B cell (primary cell): ENCODE measurements around the gene LMBR1L. TPM values are rescaled to one million over a fixed set of nuclear protein-coding genes. Genes with fewer than 3 reads are reported as not detected.

Experiments used
- ATAC-seq: fragments of 200-7000 bp; cut with Tn5 transposase; one replicate; pipeline ENCODE4 v1.10.0; 2021; ENCODE audit warnings: low read depth, mild to moderate bottlenecking, moderate number of reproducible peaks, moderate library complexity
- CTCF ChIA-PET: fragments of 350-600 bp; sonication (Branson Sonifier 250); formaldehyde crosslinking; loops from one replicate; lab custom pipeline; 2021; ENCODE audit warnings: antibody characterized with exemption, inconsistent platforms; lab: Charles Lee
- POLR2A ChIA-PET: fragments of 350-600 bp; sonication (Branson Sonifier 250); formaldehyde crosslinking; loops from one replicate; lab custom pipeline; 2021; ENCODE audit warnings: antibody characterized with exemption; lab: Charles Lee
- DNase-seq: peaks from one replicate; pipeline ENCODE4 v3.0.0; 2013
- H2AFZ ChIP-seq: 2 replicates; pipeline ENCODE4 v1.6.1; 2012; ENCODE audit warnings: mild to moderate bottlenecking, low read depth, low read length; ENCODE audit not compliant: insufficient read depth, poor library complexity, severe bottlenecking
- H3K27ac ChIP-seq, 2 donors: 1 replicate in 1 of 2; 2 replicates in 1 of 2; pipeline ENCODE4 v1.5.1; 2012 to 2013; ENCODE audit warnings: low read length in 2 of 2, mild to moderate bottlenecking in 2 of 2, moderate library complexity in 1 of 2
- H3K27me3 ChIP-seq, 4 experiments: fragments of 200-600 bp in 1 of 4; sonication (generic) in 1 of 4; replicated peaks in 1 of 4; 1 replicate in 2 of 4; 2 replicates in 2 of 4; pipeline versions ENCODE4 v1.6.1 to v1.7.0; 2013 to 2016; ENCODE audit warnings: low read length in 3 of 4, mild to moderate bottlenecking in 2 of 4, mixed read lengths in 1 of 4, moderate library complexity in 1 of 4; ENCODE audit not compliant: insufficient read depth in 4 of 4, control insufficient read depth in 3 of 4; ENCODE audit errors: control extremely low read depth in 1 of 4
- H3K36me3 ChIP-seq, 2 experiments: replicated peaks in 1 of 2; 1 replicate in 1 of 2; 2 replicates in 1 of 2; pipeline versions ENCODE4 v1.6.1 to v1.7.1; 2013; ENCODE audit warnings: low read length in 1 of 2; ENCODE audit not compliant: insufficient read depth in 2 of 2, control insufficient read depth in 1 of 2; ENCODE audit errors: control extremely low read depth in 1 of 2, extremely low read depth in 1 of 2
- H3K4me1 ChIP-seq, 2 donors: fragments of 200-600 bp in 1 of 2; sonication (generic) in 1 of 2; 1 replicate in 1 of 2; 2 replicates in 1 of 2; pipeline versions ENCODE4 v1.5.1 to v1.6.1; 2013 to 2017; ENCODE audit warnings: low read length in 2 of 2; ENCODE audit not compliant: control insufficient read depth in 2 of 2, insufficient read depth in 2 of 2
- H3K4me2 ChIP-seq: replicated peaks from 2 replicates; pipeline ENCODE3; 2012; ENCODE audit warnings: mild to moderate bottlenecking, low read depth, low read length; ENCODE audit not compliant: poor library complexity, severe bottlenecking
- H3K4me3 ChIP-seq, 5 experiments: fragments of 200-600 bp in 1 of 5; sonication (generic) in 1 of 5; 1 replicate in 3 of 5; 2 replicates in 2 of 5; pipeline versions ENCODE4 v1.5.1 to v1.7.0; 2011 to 2016; ENCODE audit warnings: low read length in 4 of 5, mild to moderate bottlenecking in 4 of 5, low read depth in 2 of 5, control low read depth in 1 of 5, moderate library complexity in 1 of 5; ENCODE audit not compliant: insufficient read depth in 1 of 5; ENCODE audit errors: control extremely low read depth in 1 of 5, extremely low read depth in 1 of 5
- H3K79me2 ChIP-seq: fragments of 200-600 bp; sonication (generic); one replicate; pipeline ENCODE4 v1.6.0; 2016; ENCODE audit warnings: low read length; ENCODE audit not compliant: control insufficient read depth, insufficient read depth
- H3K9ac ChIP-seq: fragments of 200-600 bp; sonication (generic); 2 replicates; pipeline ENCODE4 v1.6.1; 2017; ENCODE audit warnings: mild to moderate bottlenecking, low read length, moderate library complexity
- H3K9me3 ChIP-seq, 3 donors: one replicate each; pipeline versions ENCODE4 v1.6.1 to v1.7.1; 2013; ENCODE audit warnings: low read length in 2 of 3; ENCODE audit not compliant: control insufficient read depth in 2 of 3, insufficient read depth in 1 of 3; ENCODE audit errors: control extremely low read depth in 1 of 3
- H4K20me1 ChIP-seq: 2 replicates; pipeline ENCODE4 v1.6.0; 2012; ENCODE audit warnings: mild to moderate bottlenecking, low read length; ENCODE audit not compliant: insufficient read depth, control insufficient read depth, poor library complexity, severe bottlenecking
- H3K27ac Mint-ChIP-seq: one replicate; pipeline ENCODE4 v1.8.0; 2021; ENCODE audit warnings: mixed read lengths
- H3K27me3 Mint-ChIP-seq: one replicate; pipeline ENCODE4 v1.8.0; 2021; ENCODE audit warnings: mixed read lengths
- H3K4me1 Mint-ChIP-seq: one replicate; pipeline ENCODE4 v1.8.0; 2021; ENCODE audit warnings: mixed read lengths
- H3K4me3 Mint-ChIP-seq: one replicate; pipeline ENCODE4 v1.8.0; 2021; ENCODE audit warnings: mixed read lengths
- H3K9me3 Mint-ChIP-seq: one replicate; pipeline ENCODE4 v1.8.0; 2022; ENCODE audit warnings: mixed read lengths; ENCODE audit not compliant: insufficient read depth
- EZH2 ChIP-seq: IDR thresholded peaks from 2 replicates; pipeline ENCODE4 v1.6.1; 2012; ENCODE audit warnings: borderline replicate concordance, low read depth, mild to moderate bottlenecking, moderate library complexity, low read length; ENCODE audit not compliant: insufficient read depth, poor library complexity, severe bottlenecking
- WGBS: methylation state at CpG from one replicate; pipeline ENCODE4 v1.1.5; 2013; ENCODE audit warnings: missing lambda C conversion rate; ENCODE audit not compliant: insufficient coverage; 5-methylcytosine and 5-hydroxymethylcytosine counted together
- intact Hi-C: fragments of 100-400 bp; cut with micrococcal nuclease; formaldehyde crosslinking; loops from one replicate; pipeline ENCODE4 v1.10.0; 2022
- polyA plus RNA-seq: library from polyadenylated mRNA; depleted of rRNA; stranded (reverse); fragments of >200 nt; gene quantifications from 2 replicates; pipeline ENCODE4 v1.2.3, GENCODE V29; 2012
- total RNA-seq, 2 donors: library from RNA; stranded (reverse); fragments of 120-200 nt in 1 of 2; gene quantifications; 1 replicate in 1 of 2; 2 replicates in 1 of 2; pipeline versions ENCODE4 v1.2.3 to v1.2.4, GENCODE V29; 2013 to 2022
- TF ChIP-seq, protein P1 (sequence below): fragments of 200-600 bp; IDR thresholded peaks from one replicate; pipeline ENCODE4 v1.8.0; 2022; ENCODE audit warnings: antibody characterized with exemption, mild to moderate bottlenecking

The LMBR1L gene
- total and polyA plus RNA-seq, 2 donors (not counting 1 experiment from before 2014, with no cell fraction given), result 133 to 187 TPM

DNA sequence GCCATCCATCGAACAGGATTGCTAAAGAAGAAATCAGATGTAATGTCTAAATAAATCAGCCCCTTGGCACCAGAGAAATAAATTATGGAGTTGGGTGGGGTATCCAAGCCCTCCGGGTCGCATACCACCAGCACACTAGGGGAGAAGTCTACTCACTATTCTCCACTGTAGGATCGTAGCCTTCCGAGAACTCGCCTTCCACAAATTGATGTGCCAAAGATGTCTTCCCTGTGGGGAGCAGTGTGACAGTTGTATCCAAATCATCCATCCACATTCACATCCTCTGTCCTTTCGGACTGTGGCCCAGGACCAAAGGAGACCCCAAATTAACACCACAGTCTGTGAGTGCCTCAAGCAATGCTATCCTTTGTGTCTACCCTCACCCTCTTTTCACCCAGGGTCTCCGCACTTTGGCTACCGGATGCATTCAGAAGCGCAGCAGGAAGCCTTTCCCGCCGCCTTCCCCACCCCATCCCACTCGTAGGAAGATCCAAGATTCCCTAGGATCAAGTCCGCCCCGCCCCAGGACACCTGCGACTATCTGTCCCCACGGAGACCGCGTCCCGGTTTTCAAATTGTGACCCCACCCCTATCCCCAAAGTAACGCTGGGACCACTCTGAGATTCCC, 41.7 kb downstream of the LMBR1L start:
- H3K27me3 Mint-ChIP-seq, result no peaks in the 10 kb centered on the region
- peak overlapping the region; percentile 61 to 92 for H3K27ac ChIP-seq
- no peaks in the 10 kb centered on the region for H3K9me3 ChIP-seq
- 21% methylated on average over 18 of the region's 21 CpGs for WGBS
- TF ChIP-seq EZH2, result no peak
- TF ChIP-seq, protein P1, sequence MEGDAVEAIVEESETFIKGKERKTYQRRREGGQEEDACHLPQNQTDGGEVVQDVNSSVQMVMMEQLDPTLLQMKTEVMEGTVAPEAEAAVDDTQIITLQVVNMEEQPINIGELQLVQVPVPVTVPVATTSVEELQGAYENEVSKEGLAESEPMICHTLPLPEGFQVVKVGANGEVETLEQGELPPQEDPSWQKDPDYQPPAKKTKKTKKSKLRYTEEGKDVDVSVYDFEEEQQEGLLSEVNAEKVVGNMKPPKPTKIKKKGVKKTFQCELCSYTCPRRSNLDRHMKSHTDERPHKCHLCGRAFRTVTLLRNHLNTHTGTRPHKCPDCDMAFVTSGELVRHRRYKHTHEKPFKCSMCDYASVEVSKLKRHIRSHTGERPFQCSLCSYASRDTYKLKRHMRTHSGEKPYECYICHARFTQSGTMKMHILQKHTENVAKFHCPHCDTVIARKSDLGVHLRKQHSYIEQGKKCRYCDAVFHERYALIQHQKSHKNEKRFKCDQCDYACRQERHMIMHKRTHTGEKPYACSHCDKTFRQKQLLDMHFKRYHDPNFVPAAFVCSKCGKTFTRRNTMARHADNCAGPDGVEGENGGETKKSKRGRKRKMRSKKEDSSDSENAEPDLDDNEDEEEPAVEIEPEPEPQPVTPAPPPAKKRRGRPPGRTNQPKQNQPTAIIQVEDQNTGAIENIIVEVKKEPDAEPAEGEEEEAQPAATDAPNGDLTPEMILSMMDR, result no peak
- H2AFZ ChIP-seq, result peak overlapping the region; percentile 98
- peak overlapping the region; percentile 94 for H3K4me3 Mint-ChIP-seq
- intact Hi-C loops, result loop anchor here (1.0 to 10.0 kb wide), 3 partner anchors 13 to 354 kb away; partner anchors contain the start of genes CCNT1 and PRKAG1
- peak overlapping the region; percentile 86 for H3K27ac Mint-ChIP-seq
- peak; percentile 26 for DNase-seq
- H3K4me1 ChIP-seq, result peaks cover 10 to 15% of the 10 kb centered on the region in 2 donors
- no peaks in the 10 kb centered on the region for H3K9me3 Mint-ChIP-seq
- H3K4me1 Mint-ChIP-seq, result peaks cover 21% of the 10 kb centered on the region
- H3K4me3 ChIP-seq, result peak overlapping the region; percentile 69 to 96 (median 87)
- CTCF ChIA-PET, result interaction anchor here (0.7 to 11.4 kb wide), 12 partner anchors 9 to 298 kb away, joined by 3 to 144 read pairs (median 4); partner anchors contain the start of genes KMT2D and SPATS2
- ATAC-seq, result no peak
- H3K27me3 ChIP-seq, result no peaks in the 10 kb centered on the region
- H3K4me2 ChIP-seq, result peak overlapping the region; percentile 91
- POLR2A ChIA-PET, result interaction anchor here (0.9 to 2.2 kb wide), 6 partner anchors 9 to 119 kb away, joined by 3 to 12 read pairs (median 6); partner anchors contain the start of genes KMT2D, TUBA1A and TUBA1B
- H3K9ac ChIP-seq, result peak overlapping the region; percentile 90
- no peaks in the 10 kb centered on the region for H4K20me1 ChIP-seq
- peaks cover 0 to 7% of the 10 kb centered on the region in 2 experiments for H3K36me3 ChIP-seq
- peaks cover 10% of the 10 kb centered on the region for H3K79me2 ChIP-seq

DNA sequence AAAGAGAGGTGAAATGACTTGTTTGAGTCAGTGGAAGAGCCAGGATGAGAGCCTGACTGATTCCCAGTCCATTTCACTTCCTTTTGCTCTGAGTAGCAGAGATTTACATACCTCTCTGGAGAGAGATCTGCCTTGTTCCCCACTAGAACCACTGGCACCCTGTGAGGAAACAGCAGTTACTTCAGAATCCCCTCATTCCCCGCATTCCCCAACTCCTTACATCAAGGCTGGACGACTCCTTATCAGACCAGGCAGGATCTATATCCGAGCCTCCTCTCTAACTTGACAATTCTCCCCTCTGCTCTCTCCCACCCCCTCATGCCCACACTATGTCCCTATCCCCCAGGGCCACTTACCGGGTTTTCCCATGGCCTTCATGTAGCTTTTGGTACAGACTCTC, 44.5 kb downstream of the LMBR1L start:
- Mint-ChIP-seq H3K9me3 (no peaks in the 10 kb centered on the region), H3K4me3 (no peak overlapping the region), H3K27ac (no peak overlapping the region), H3K4me1 (peaks cover 28% of the 10 kb centered on the region), H3K27me3 (no peaks in the 10 kb centered on the region)
- H3K4me3 ChIP-seq, result no peak overlapping the region
- DNase-seq (no peak), ATAC-seq (no peak)
- H3K9ac ChIP-seq, result no peak overlapping the region
- intact Hi-C loops, result loop anchor here (10.0 kb wide), 1 partner anchor 351 kb away; the partner anchor contains the start of gene CCNT1
- no peak overlapping the region for H3K4me2 ChIP-seq
- H3K27ac ChIP-seq, result no peak overlapping the region
- CTCF ChIA-PET, result interaction anchor here (0.7 to 11.4 kb wide), 10 partner anchors 7 to 218 kb away, joined by 3 to 199 read pairs (median 10); partner anchors contain the start of genes DHH and TUBA1A
- 95% methylated on average over 4 of the region's 4 CpGs for WGBS
- H2AFZ ChIP-seq, result no peak overlapping the region
- peaks cover 0 to 7% of the 10 kb centered on the region in 2 experiments for H3K36me3 ChIP-seq
- H3K27me3 ChIP-seq, result no peaks in the 10 kb centered on the region
- TF ChIP-seq, protein P1, result no peak
- TF ChIP-seq EZH2, result no peak
- H4K20me1 ChIP-seq, result no peaks in the 10 kb centered on the region
- H3K4me1 ChIP-seq, result peaks cover 14 to 21% of the 10 kb centered on the region in 2 donors
- no peaks in the 10 kb centered on the region for H3K9me3 ChIP-seq
- peaks cover 17% of the 10 kb centered on the region for H3K79me2 ChIP-seq
- POLR2A ChIA-PET, result interaction anchor here (0.5 kb wide), 1 partner anchor 97 kb away, joined by 4 read pairs; no protein-coding TSS in a partner anchor
